Aorta (tissue), 5 donors: ENCODE data around the gene ATXN1. TPM values are rescaled to one million over a fixed set of nuclear protein-coding genes. Genes with fewer than 3 reads are reported as not detected.
"Not testable (repeated sequence)": the region's sequence is repeated elsewhere in the genome, so short reads cannot be mapped to it uniquely, and the experiment has no call there.

Source experiments
- ATAC-seq: fragments of 200-7000 bp; cut with Tn5 transposase; one replicate; pipeline ENCODE4 v1.9.1; 2022; ENCODE audit warnings: moderate library complexity; ENCODE audit not compliant: low FRiP score
- DNase-seq, 2 donors: peaks; one replicate each; pipeline ENCODE4 v3.0.0-alpha.2; 2020
- H3K27ac ChIP-seq, 2 donors: one replicate each; pipeline ENCODE4 v1.5.1; 2013; ENCODE audit warnings: low read length in 2 of 2, mild to moderate bottlenecking in 2 of 2, moderate library complexity in 2 of 2, control low read depth in 1 of 2, inconsistent platforms in 1 of 2, low read depth in 1 of 2
- H3K27me3 ChIP-seq, 2 donors: one replicate each; pipeline ENCODE4 v1.6.1; 2013; ENCODE audit warnings: control low read depth in 1 of 2, low read length in 1 of 2, mild to moderate bottlenecking in 1 of 2, moderate library complexity in 1 of 2; ENCODE audit not compliant: insufficient read depth in 2 of 2, control insufficient read depth in 1 of 2
- H3K36me3 ChIP-seq, 2 donors: one replicate each; pipeline ENCODE4 v1.6.1; 2013; ENCODE audit warnings: control low read depth in 1 of 2, low read length in 1 of 2, mild to moderate bottlenecking in 1 of 2; ENCODE audit not compliant: insufficient read depth in 2 of 2, control insufficient read depth in 1 of 2
- H3K4me1 ChIP-seq, 2 donors: one replicate each; pipeline ENCODE4 v1.6.1; 2013; ENCODE audit warnings: low read length in 2 of 2, control low read depth in 1 of 2, mild to moderate bottlenecking in 1 of 2, moderate library complexity in 1 of 2; ENCODE audit not compliant: insufficient read depth in 2 of 2, control insufficient read depth in 1 of 2
- H3K4me3 ChIP-seq, 2 donors: one replicate each; pipeline ENCODE4 v1.5.1; 2013; ENCODE audit warnings: low read length in 2 of 2, control low read depth in 1 of 2, mild to moderate bottlenecking in 1 of 2
- H3K9me3 ChIP-seq: one replicate; pipeline ENCODE4 v1.6.1; 2013; ENCODE audit warnings: mild to moderate bottlenecking, low read length; ENCODE audit not compliant: control insufficient read depth
- WGBS, 2 donors: extraction: QIAGEN DNeasy Blood & Tissue Kit; methylation state at CpG; one replicate each; pipeline ENCODE4 v1.1.7; 2013; 5-methylcytosine and 5-hydroxymethylcytosine counted together
- intact Hi-C, 2 donors: fragments of 100-400 bp; cut with DNase I; formaldehyde crosslinking; loops; one replicate each; pipeline versions ENCODE4 v1.14.2 to v1.15.0; 2022
- polyA plus RNA-seq, 2 donors: library from polyadenylated mRNA; stranded (reverse); fragments of 200-250 nt; gene quantifications; one replicate each; pipeline ENCODE4 v1.2.3, GENCODE V29; 2013
- total RNA-seq, 2 donors: library from RNA; stranded (reverse); fragmentation: NEBNext Ultra II Directional; extraction: Animal tissue kit (Norgen Biotek cat#: 25700); gene quantifications; one replicate each; pipeline ENCODE4 v1.2.1, GENCODE V29; 2021
- donor health status: healthy with polysubstance abuse.
- donor health status: Bipolar disorder and iron deficiency.
- donor health status: DM: no; HTN: no; CAD: no.
- donor health status: DM: no; HTN: no; CAD: no.
- donor health status: DM: yes; HTN: yes; CAD: no.

ATXN1 gene
- total and polyA plus RNA-seq, 4 donors, result 11.5 to 85.5 (median 45.8) TPM

- H3K36me3 ChIP-seq, DNase-seq, ATAC-seq, H3K9me3 ChIP-seq, intact Hi-C loops, H3K4me1 ChIP-seq, H3K27ac ChIP-seq, H3K27me3 ChIP-seq, H3K4me3 ChIP-seq: not testable (repeated sequence)
- 80 to 84% methylated on average over 5 of the region's 5 CpGs for WGBS, 2 donors
Observed at GRCh38 chr6:16459472-16459871, 301.8 kb downstream of the ATXN1 start.

- Histone ChIP-seq H3K4me1 (peaks cover 3 to 4% of the 10 kb centered on the region in 2 donors), H3K9me3 (no peaks in the 10 kb centered on the region), H3K27me3 (no peaks in the 10 kb centered on the region), H3K27ac (no peak overlapping the region), H3K36me3 (no peaks in the 10 kb centered on the region), H3K4me3 (no peak overlapping the region)
- DNase-seq (no peak), ATAC-seq (no peak)
- intact Hi-C loops, result no loop called here
- WGBS, 2 donors, result 68 to 89% methylated on average over 2 of the region's 2 CpGs
Observed at GRCh38 chr6:16452348-16452747, 308.9 kb downstream of the ATXN1 start.

- WGBS, 2 donors, result 93 to 94% methylated on average over 7 of the region's 7 CpGs
- Histone ChIP-seq H3K27ac (no peak overlapping the region), H3K36me3 (no peaks in the 10 kb centered on the region), H3K27me3 (no peaks in the 10 kb centered on the region), H3K9me3 (no peaks in the 10 kb centered on the region), H3K4me3 (no peak overlapping the region), H3K4me1 (peaks cover 3 to 4% of the 10 kb centered on the region in 2 donors)
- no peak for DNase-seq
- no peak for ATAC-seq
- intact Hi-C loops, result no loop called here
Observed at GRCh38 chr6:16450821-16451220, 310.4 kb downstream of the ATXN1 start.

- H3K9me3 ChIP-seq, result no peaks in the 10 kb centered on the region
- ATAC-seq (no peak), DNase-seq (no peak)
- no peak overlapping the region for H3K27ac ChIP-seq
- WGBS, 2 donors, result 5 to 11% methylated on average over 3 of the region's 3 CpGs
- no peaks in the 10 kb centered on the region for H3K27me3 ChIP-seq
- intact Hi-C loops, result no loop called here
- H3K4me3 ChIP-seq, result no peak overlapping the region
- peaks cover 3 to 4% of the 10 kb centered on the region in 2 donors for H3K4me1 ChIP-seq
- H3K36me3 ChIP-seq, result no peaks in the 10 kb centered on the region
Observed at GRCh38 chr6:16450285-16450684, 311.0 kb downstream of the ATXN1 start.

GRCh38 chr6:16446273-16446672 lies 315.0 kb downstream of the ATXN1 start:
- intact Hi-C loops, result no loop called here
- H3K4me1 ChIP-seq, result peaks cover 0 to 1% of the 10 kb centered on the region in 2 donors
- no peak overlapping the region for H3K27ac ChIP-seq
- ATAC-seq, result no peak
- DNase-seq, result no peak
- H3K36me3 ChIP-seq, result no peaks in the 10 kb centered on the region
- H3K27me3 ChIP-seq, result no peaks in the 10 kb centered on the region
- H3K9me3 ChIP-seq, result no peaks in the 10 kb centered on the region
- WGBS, 2 donors, result 38 to 40% methylated on average over 2 of the region's 2 CpGs
- no peak overlapping the region for H3K4me3 ChIP-seq

GRCh38 chr6:16442031-16442430 lies 319.2 kb downstream of the ATXN1 start:
- ATAC-seq (no peak), DNase-seq (no peak)
- whole genome bisulfite sequencing, 2 donors, result 48 to 76% methylated on average over 3 of the region's 3 CpGs
- H3K4me3 ChIP-seq, result no peak overlapping the region
- intact Hi-C loops, result no loop called here
- H3K27me3 ChIP-seq, result no peaks in the 10 kb centered on the region
- no peaks in the 10 kb centered on the region for H3K9me3 ChIP-seq
- H3K36me3 ChIP-seq, result no peaks in the 10 kb centered on the region
- no peak overlapping the region for H3K27ac ChIP-seq
- H3K4me1 ChIP-seq, result peaks cover 0 to 4% of the 10 kb centered on the region in 2 donors

- no peaks in the 10 kb centered on the region for H3K36me3 ChIP-seq
- no peaks in the 10 kb centered on the region for H3K9me3 ChIP-seq
- no peak overlapping the region for H3K4me3 ChIP-seq
- DNase-seq, result no peak
- 5 to 11% methylated on average over 2 of the region's 2 CpGs for WGBS, 2 donors
- no peak for ATAC-seq
- H3K4me1 ChIP-seq, result peaks cover 0 to 4% of the 10 kb centered on the region in 2 donors
- no peaks in the 10 kb centered on the region for H3K27me3 ChIP-seq
- peak overlapping the region in 1 of 2 donors; percentile 13 for H3K27ac ChIP-seq
- intact Hi-C loops, result no loop called here
Observed at GRCh38 chr6:16441262-16441661, 320.0 kb downstream of the ATXN1 start.

GRCh38 chr6:16440636-16441212 lies 320.5 kb downstream of the ATXN1 start:
- H3K36me3 ChIP-seq, result no peaks in the 10 kb centered on the region
- ATAC-seq, result no peak
- H3K4me1 ChIP-seq, result peaks cover 0 to 4% of the 10 kb centered on the region in 2 donors
- H3K4me3 ChIP-seq, result no peak overlapping the region
- DNase-seq, result no peak
- 37 to 49% methylated on average over 7 of the region's 7 CpGs for WGBS, 2 donors
- peak overlapping the region in 1 of 2 donors; percentile 13 for H3K27ac ChIP-seq
- no peaks in the 10 kb centered on the region for H3K9me3 ChIP-seq
- intact Hi-C loops, result no loop called here
- no peaks in the 10 kb centered on the region for H3K27me3 ChIP-seq

- no peaks in the 10 kb centered on the region for H3K27me3 ChIP-seq
- ATAC-seq (no peak), DNase-seq (no peak)
- peaks cover 0 to 8% of the 10 kb centered on the region in 2 donors for H3K4me1 ChIP-seq
- H3K9me3 ChIP-seq, result no peaks in the 10 kb centered on the region
- H3K27ac ChIP-seq, result no peak overlapping the region
- WGBS, 2 donors, result 14 to 19% methylated on average over 8 to 14 of the region's 14 CpGs
- no peak overlapping the region for H3K4me3 ChIP-seq
- no peaks in the 10 kb centered on the region for H3K36me3 ChIP-seq
- intact Hi-C loops, result loop anchor here in 1 of 2 donors (2.0 kb wide), 1 partner anchor 58 kb away; no protein-coding TSS in a partner anchor
Observed at GRCh38 chr6:16438718-16439591, 322.3 kb downstream of the ATXN1 start.
